ENCODE data around the gene SENP2.

The SENP2 gene

DNA sequence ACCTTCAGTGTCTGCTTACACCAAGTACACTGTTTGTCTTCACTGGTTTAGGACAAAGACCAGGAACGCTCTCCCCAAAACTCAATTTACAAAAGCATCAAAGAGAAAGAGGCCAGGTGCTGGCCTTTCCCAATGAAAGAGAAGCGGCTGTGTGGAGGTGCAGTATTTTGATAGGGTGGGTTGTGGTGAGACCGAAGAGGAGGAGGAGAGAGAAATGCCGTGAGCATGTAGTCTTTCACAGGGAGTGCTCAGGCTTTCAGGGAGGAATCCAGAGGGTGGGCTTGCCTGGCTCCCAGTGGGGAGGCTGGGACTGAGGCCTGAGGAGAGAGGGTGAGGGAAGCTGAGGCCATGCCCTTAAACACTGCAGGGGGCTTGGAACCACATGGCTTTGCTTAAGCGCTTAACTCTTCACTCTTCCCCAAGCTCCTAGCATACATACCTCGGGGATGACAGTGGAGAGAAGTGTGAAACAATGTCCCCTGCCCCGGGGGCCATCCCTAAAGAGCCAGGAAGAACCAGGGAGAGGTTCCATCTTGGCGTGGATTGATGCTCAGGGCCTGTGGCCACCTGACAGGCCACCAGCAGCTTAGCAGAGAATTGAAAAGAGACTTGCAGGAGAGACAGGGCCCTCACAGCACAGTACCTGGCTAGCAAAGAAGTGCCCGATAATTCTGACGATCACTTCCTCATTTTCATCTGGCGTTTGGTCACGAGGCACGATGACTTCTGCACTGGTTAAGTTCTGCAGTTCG lies 60.5 kb downstream of the SENP2 start:
- Histone ChIP-seq H3K36me3 (replicated peaks; ENCODE audit: low read depth, low read length) (no peaks in the 10 kb centered on the region), H3K4me1 (ENCODE audit: low read length) (peaks cover 10% of the 10 kb centered on the region), H2AFZ (ENCODE audit: low read depth, low read length) (peak overlapping the region; percentile 63), H3K27me3 (ENCODE audit: low read depth, low read length) (no peaks in the 10 kb centered on the region), H3K27ac (ENCODE audit: low read length) (no peak overlapping the region), H3K4me3 (ENCODE audit: low read length) (peak overlapping the region; percentile 55), H3K9ac (ENCODE audit: low read length) (no peak overlapping the region), H3K79me2 (ENCODE audit: low read length) (no peaks in the 10 kb centered on the region), H3K9me3 (ENCODE audit: insufficient read depth, low read length) (no peaks in the 10 kb centered on the region), H4K20me1 (ENCODE audit: insufficient read depth, low read length) (no peaks in the 10 kb centered on the region), H3K4me2 (ENCODE audit: low read length) (peak overlapping the region; percentile 72)
- TF ChIP-seq, protein P1, sequence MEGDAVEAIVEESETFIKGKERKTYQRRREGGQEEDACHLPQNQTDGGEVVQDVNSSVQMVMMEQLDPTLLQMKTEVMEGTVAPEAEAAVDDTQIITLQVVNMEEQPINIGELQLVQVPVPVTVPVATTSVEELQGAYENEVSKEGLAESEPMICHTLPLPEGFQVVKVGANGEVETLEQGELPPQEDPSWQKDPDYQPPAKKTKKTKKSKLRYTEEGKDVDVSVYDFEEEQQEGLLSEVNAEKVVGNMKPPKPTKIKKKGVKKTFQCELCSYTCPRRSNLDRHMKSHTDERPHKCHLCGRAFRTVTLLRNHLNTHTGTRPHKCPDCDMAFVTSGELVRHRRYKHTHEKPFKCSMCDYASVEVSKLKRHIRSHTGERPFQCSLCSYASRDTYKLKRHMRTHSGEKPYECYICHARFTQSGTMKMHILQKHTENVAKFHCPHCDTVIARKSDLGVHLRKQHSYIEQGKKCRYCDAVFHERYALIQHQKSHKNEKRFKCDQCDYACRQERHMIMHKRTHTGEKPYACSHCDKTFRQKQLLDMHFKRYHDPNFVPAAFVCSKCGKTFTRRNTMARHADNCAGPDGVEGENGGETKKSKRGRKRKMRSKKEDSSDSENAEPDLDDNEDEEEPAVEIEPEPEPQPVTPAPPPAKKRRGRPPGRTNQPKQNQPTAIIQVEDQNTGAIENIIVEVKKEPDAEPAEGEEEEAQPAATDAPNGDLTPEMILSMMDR (IDR thresholded peaks at IDR 0.05; ENCODE audit: low read depth, low read length): no peak
- no peak for TF ChIP-seq EZH2phosphoT487 (IDR thresholded peaks at IDR 0.05; ENCODE audit: low read depth)

DNA sequence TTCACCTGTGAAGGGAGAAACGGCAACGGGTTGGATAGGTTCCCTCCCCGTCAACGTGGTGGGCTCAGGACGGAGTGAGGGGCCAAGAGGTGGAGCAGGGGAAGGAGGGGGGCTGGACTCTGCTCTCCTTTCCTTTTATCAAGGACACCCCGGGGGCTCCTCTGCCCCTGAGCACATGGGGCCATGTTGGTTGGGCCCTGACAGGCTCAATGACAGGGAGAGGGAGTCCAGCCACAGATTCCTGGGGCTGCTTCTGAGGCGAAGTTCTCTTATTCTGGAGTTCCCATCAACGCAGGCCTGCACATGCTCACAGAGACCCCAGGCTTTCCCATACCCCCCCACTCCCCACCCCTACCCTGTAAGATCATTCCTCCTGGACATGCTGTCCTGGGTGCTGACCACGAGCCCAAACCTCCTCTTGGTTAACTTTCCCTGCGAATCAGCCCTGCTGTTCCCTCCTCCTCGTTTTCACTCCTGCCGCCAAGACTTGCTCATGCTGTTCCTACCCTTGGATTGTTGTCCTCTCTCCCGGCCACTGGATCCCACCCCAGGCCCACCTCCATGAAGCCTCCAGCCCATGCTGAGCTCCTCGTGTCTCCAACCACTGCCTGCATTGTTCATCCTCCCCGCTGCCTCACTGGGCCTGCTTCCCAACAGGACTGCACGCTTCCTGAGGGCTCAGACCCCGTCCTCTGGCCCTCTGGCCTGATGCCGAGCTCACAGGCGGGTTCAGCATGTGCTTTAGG lies 61.2 kb downstream of the SENP2 start:
- Histone ChIP-seq H3K4me2 (ENCODE audit: low read length) (peak overlapping the region; percentile 72), H3K9ac (ENCODE audit: low read length) (no peak overlapping the region), H3K27me3 (ENCODE audit: low read depth, low read length) (no peaks in the 10 kb centered on the region), H4K20me1 (ENCODE audit: insufficient read depth, low read length) (no peaks in the 10 kb centered on the region), H3K4me3 (ENCODE audit: low read length) (peak overlapping the region; percentile 55), H3K79me2 (ENCODE audit: low read length) (no peaks in the 10 kb centered on the region), H3K9me3 (ENCODE audit: insufficient read depth, low read length) (no peaks in the 10 kb centered on the region), H2AFZ (ENCODE audit: low read depth, low read length) (peak overlapping the region; percentile 63), H3K36me3 (replicated peaks; ENCODE audit: low read depth, low read length) (no peaks in the 10 kb centered on the region), H3K4me1 (ENCODE audit: low read length) (peaks cover 10% of the 10 kb centered on the region), H3K27ac (ENCODE audit: low read length) (no peak overlapping the region)
- no peak for TF ChIP-seq EZH2phosphoT487 (IDR thresholded peaks at IDR 0.05; ENCODE audit: low read depth)
- TF ChIP-seq, protein P1 (IDR thresholded peaks at IDR 0.05; ENCODE audit: low read depth, low read length): no peak

DNA sequence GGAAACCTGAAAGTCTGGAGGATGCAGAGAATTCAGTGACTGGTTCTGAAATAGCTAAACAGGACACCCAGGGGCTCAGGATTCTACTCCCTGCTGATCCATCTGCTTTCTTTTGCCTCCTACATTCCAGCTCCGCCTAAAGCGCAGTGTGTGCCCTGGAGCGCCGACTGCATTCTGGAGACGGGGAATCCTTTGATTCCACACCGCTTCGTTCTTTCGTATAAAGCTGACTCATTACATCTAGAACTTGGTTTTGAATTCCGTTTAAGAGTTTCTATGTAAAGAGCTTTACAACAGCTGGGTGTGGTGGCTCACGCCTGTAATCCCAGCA lies 61.8 kb downstream of the SENP2 start:
- Histone ChIP-seq H3K27ac (ENCODE audit: low read length) (no peak overlapping the region), H3K4me2 (ENCODE audit: low read length) (no peak overlapping the region), H3K9me3 (ENCODE audit: insufficient read depth, low read length) (no peaks in the 10 kb centered on the region), H3K4me3 (ENCODE audit: low read length) (no peak overlapping the region), H3K27me3 (ENCODE audit: low read depth, low read length) (no peaks in the 10 kb centered on the region), H2AFZ (ENCODE audit: low read depth, low read length) (no peak overlapping the region), H3K36me3 (replicated peaks; ENCODE audit: low read depth, low read length) (no peaks in the 10 kb centered on the region), H3K79me2 (ENCODE audit: low read length) (no peaks in the 10 kb centered on the region), H3K9ac (ENCODE audit: low read length) (no peak overlapping the region), H4K20me1 (ENCODE audit: insufficient read depth, low read length) (no peaks in the 10 kb centered on the region), H3K4me1 (ENCODE audit: low read length) (peaks cover 10% of the 10 kb centered on the region)
- no peak for TF ChIP-seq EZH2phosphoT487 (IDR thresholded peaks at IDR 0.05; ENCODE audit: low read depth)
- TF ChIP-seq, protein P1 (IDR thresholded peaks at IDR 0.05; ENCODE audit: low read depth, low read length): no peak

DNA sequence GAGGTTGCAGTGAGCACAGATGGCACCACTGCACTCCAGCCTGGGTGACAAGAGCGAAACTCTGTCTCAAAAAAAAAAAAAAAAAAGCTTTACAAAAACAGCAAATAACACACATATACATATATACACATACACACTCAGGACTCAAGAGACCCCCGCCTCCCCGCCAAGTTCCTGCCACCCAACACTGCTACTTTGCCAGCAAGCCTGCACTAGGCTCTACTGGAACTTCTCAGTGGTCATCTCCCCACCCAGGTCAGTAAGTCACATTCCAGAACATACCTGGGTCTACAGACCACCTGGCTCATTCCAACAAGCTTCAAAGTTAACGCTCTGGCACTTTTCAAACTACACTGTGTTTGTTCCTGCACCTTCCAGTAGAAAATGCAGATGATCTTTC lies 62.3 kb downstream of the SENP2 start:
- H3K27me3 ChIP-seq (ENCODE audit: low read depth, low read length): no peaks in the 10 kb centered on the region
- no peaks in the 10 kb centered on the region for H3K79me2 ChIP-seq (ENCODE audit: low read length)
- H3K4me1 ChIP-seq (ENCODE audit: low read length): peaks cover 10% of the 10 kb centered on the region
- H3K4me3 ChIP-seq (ENCODE audit: low read length): no peak overlapping the region
- no peak overlapping the region for H3K27ac ChIP-seq (ENCODE audit: low read length)
- no peak for TF ChIP-seq EZH2phosphoT487 (IDR thresholded peaks at IDR 0.05; ENCODE audit: low read depth)
- TF ChIP-seq, protein P1 (IDR thresholded peaks at IDR 0.05; ENCODE audit: low read depth, low read length): no peak
- H3K9ac ChIP-seq (ENCODE audit: low read length): no peak overlapping the region
- H3K9me3 ChIP-seq (ENCODE audit: insufficient read depth, low read length): no peaks in the 10 kb centered on the region
- H2AFZ ChIP-seq (ENCODE audit: low read depth, low read length): no peak overlapping the region
- no peaks in the 10 kb centered on the region for H4K20me1 ChIP-seq (ENCODE audit: insufficient read depth, low read length)
- no peaks in the 10 kb centered on the region for H3K36me3 ChIP-seq (replicated peaks; ENCODE audit: low read depth, low read length)
- H3K4me2 ChIP-seq (ENCODE audit: low read length): no peak overlapping the region

Data from OCI-LY3 (cell line).